HepG2 (cell line): Measurements from ENCODE around the gene TEKT2. TPM values are rescaled to one million over a fixed set of nuclear protein-coding genes. Genes with fewer than 3 reads are reported as not detected.
A peak's percentile ranks its signal among the peaks of the same experiment; 100 is the strongest.

ENCODE experiments used
- AGO2 ChIP-seq: fragments of 200-400 bp; formaldehyde crosslinking; optimal IDR thresholded peaks from 2 replicates; pipeline ENCODE3; 2017; ENCODE audit warnings: mild to moderate bottlenecking, low read depth, low read length, moderate library complexity
- BCL3 ChIP-seq: sonication (generic); formaldehyde crosslinking; IDR thresholded peaks from 2 replicates; pipeline ENCODE4 v1.5.1; 2020; ENCODE audit warnings: mild to moderate bottlenecking, missing genetic modification reagents, moderate library complexity
- CEBPB ChIP-seq: IDR thresholded peaks from 2 replicates; pipeline ENCODE4 v1.6.1; 2011; ENCODE audit warnings: low read depth, low read length, improper control_type of control experiment, borderline replicate concordance
- CHD2 ChIP-seq: IDR thresholded peaks from 2 replicates; pipeline ENCODE4 v1.6.1; 2011; ENCODE audit warnings: low read depth, low read length, improper control_type of control experiment
- HNRNPLL ChIP-seq: fragments of 200-400 bp; formaldehyde crosslinking; IDR thresholded peaks from 2 replicates; pipeline ENCODE4 v1.6.1; 2017; ENCODE audit warnings: mild to moderate bottlenecking, low read depth, low read length; ENCODE audit not compliant: poor library complexity, severe bottlenecking
- NR3C1 ChIP-seq: sonication (generic); formaldehyde crosslinking; IDR thresholded peaks from 2 replicates; pipeline ENCODE4 v1.4.0; 2020; ENCODE audit warnings: missing genetic modification reagents
- RERE ChIP-seq: IDR thresholded peaks from 2 replicates; pipeline ENCODE4 v1.6.1; 2016; ENCODE audit warnings: low read depth, missing genetic modification reagents, missing compliant biosample characterization
- TFE3 ChIP-seq: IDR thresholded peaks from 2 replicates; pipeline ENCODE4 v1.6.1; 2016
- ZFAT ChIP-seq: sonication (generic); formaldehyde crosslinking; conservative IDR thresholded peaks from 2 replicates; pipeline ENCODE4 v1.8.1; 2023; ENCODE audit warnings: missing genetic modification reagents, inconsistent platforms
- ZFP1 ChIP-seq: IDR thresholded peaks from 2 replicates; pipeline ENCODE4 v1.6.1; 2016
- ZNF10 ChIP-seq: sonication (generic); formaldehyde crosslinking; IDR thresholded peaks from 2 replicates; pipeline ENCODE4 v1.4.0; 2020; ENCODE audit warnings: mild to moderate bottlenecking, low read depth, missing genetic modification reagents, borderline replicate concordance
- ZNF20 ChIP-seq: sonication (generic); formaldehyde crosslinking; IDR thresholded peaks from 2 replicates; pipeline ENCODE4 v1.4.0; 2020; ENCODE audit warnings: mild to moderate bottlenecking, moderate library complexity, missing genetic modification reagents
- ZNF260 ChIP-seq: sonication (generic); formaldehyde crosslinking; IDR thresholded peaks from 2 replicates; pipeline ENCODE4 v1.4.0; 2020; ENCODE audit warnings: missing genetic modification reagents, low read depth, mild to moderate bottlenecking, borderline replicate concordance
- ZNF414 ChIP-seq: sonication (generic); formaldehyde crosslinking; IDR thresholded peaks from 2 replicates; pipeline ENCODE4 v1.5.0; 2020; ENCODE audit warnings: missing genetic modification reagents
- ZNF512B ChIP-seq: sonication (generic); formaldehyde crosslinking; IDR thresholded peaks from 2 replicates; pipeline ENCODE4 v1.5.1; 2020; ENCODE audit warnings: missing genetic modification reagents, mild to moderate bottlenecking, borderline replicate concordance
- ZNF557 ChIP-seq: sonication (generic); formaldehyde crosslinking; IDR thresholded peaks from 2 replicates; pipeline ENCODE4 v1.4.0; 2020; ENCODE audit warnings: missing genetic modification reagents
- ZSCAN12 ChIP-seq: sonication (generic); formaldehyde crosslinking; IDR thresholded peaks from 2 replicates; pipeline ENCODE4 v1.9.0; 2021; ENCODE audit warnings: mild to moderate bottlenecking, missing genetic modification reagents
- polyA plus RNA-seq, 8 experiments: library from polyadenylated mRNA; depleted of rRNA in 3 of 8; stranded (reverse) in 7 of 8; unstranded in 1 of 8; fragments of >200 nt; fragmentation: Illumina TruSeq in 4 of 8; extraction: Trizol in 4 of 8; gene quantifications; 2 replicates each; pipeline versions ENCODE4 v1.2.1 to v1.2.3, GENCODE V29; 2011 to 2016; ENCODE audit warnings: low read depth in 4 of 8, missing spikeins in 1 of 8, mixed read lengths in 1 of 8; ENCODE audit not compliant: insufficient read depth in 1 of 8
- total RNA-seq, 5 experiments: library from RNA; depleted of rRNA; stranded (reverse); fragments of >200 nt; fragmentation: Illumina TruSeq; extraction: Trizol; gene quantifications; 2 replicates each; pipeline ENCODE4 v1.2.3, GENCODE V29; 2016; ENCODE audit warnings: low read depth in 1 of 5

Gene TEKT2
- total and polyA plus RNA-seq, 2 of the 13 experiments (the other 11 are each of a cell fraction or from before 2014, with no cell fraction given): 0.31 to 0.38 TPM

GRCh38 chr1:36088577-36089392, 4.9 kb downstream of the TEKT2 start, which contains the start of gene ADPRS (continued):
- TF ChIP-seq RERE (peak; percentile 74; the same call in 1 of the 2 replicates), ZNF260 (CRISPR knock-in tag) (no peak), ZFP1 (CRISPR knock-in tag) (peak; percentile 76; the same call in 1 of the 2 replicates), ZNF10 (CRISPR knock-in tag) (no peak), HNRNPLL (peak; percentile 68), CEBPB (no peak), TFE3 (CRISPR knock-in tag) (peak; percentile 67), AGO2 (peak; percentile 79), ZNF414 (CRISPR knock-in tag) (peak; percentile 99), ZNF512B (no peak), CHD2 (no peak), ZSCAN12 (CRISPR knock-in tag) (peak; percentile 76; the same call in 1 of the 2 replicates), ZNF557 (CRISPR knock-in tag) (no peak), ZFAT (CRISPR knock-in tag) (no peak; the same call in 1 of the 2 replicates), NR3C1 (CRISPR knock-in tag) (no peak), BCL3 (peak; percentile 70; the same call in 1 of the 2 replicates), ZNF20 (CRISPR knock-in tag) (no peak)
